ENCODE measurements around the gene LGMN.

DNA sequence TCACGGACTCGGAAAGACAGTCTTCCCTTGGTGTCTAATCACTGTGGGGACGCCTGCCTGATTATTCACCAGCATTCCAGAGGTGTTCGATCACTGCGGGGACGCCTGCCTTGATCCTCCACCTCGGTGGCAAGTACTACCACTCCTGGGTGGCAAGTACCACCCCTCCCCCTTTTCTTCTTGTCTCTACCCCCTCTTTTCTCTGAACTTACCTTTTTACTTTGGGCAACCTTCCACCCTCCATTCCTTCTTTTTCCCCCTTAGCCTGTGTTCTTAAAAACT, 12.0 kb upstream of the LGMN start:
- TF ChIP-seq, protein P1, sequence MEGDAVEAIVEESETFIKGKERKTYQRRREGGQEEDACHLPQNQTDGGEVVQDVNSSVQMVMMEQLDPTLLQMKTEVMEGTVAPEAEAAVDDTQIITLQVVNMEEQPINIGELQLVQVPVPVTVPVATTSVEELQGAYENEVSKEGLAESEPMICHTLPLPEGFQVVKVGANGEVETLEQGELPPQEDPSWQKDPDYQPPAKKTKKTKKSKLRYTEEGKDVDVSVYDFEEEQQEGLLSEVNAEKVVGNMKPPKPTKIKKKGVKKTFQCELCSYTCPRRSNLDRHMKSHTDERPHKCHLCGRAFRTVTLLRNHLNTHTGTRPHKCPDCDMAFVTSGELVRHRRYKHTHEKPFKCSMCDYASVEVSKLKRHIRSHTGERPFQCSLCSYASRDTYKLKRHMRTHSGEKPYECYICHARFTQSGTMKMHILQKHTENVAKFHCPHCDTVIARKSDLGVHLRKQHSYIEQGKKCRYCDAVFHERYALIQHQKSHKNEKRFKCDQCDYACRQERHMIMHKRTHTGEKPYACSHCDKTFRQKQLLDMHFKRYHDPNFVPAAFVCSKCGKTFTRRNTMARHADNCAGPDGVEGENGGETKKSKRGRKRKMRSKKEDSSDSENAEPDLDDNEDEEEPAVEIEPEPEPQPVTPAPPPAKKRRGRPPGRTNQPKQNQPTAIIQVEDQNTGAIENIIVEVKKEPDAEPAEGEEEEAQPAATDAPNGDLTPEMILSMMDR (IDR thresholded peaks at IDR 0.05; ENCODE audit: low read depth, low read length, poor library complexity, severe bottlenecking), result no peak
- no peak for TF ChIP-seq EZH2phosphoT487 (IDR thresholded peaks at IDR 0.05; ENCODE audit: borderline replicate concordance, low read length)
